Activated naive CD4-positive, alpha-beta T cell treated with anti-CD3 and anti-CD28 coated beads for 36 hours (primary cell): ENCODE data around the gene NDUFB6. TPM values are rescaled to one million over a fixed set of nuclear protein-coding genes. Genes with fewer than 3 reads are reported as not detected.
A peak's percentile ranks its signal among the peaks of the same experiment; 100 is the strongest.
"Not testable (repeated sequence)": the region's sequence is repeated elsewhere in the genome, so short reads cannot be mapped to it uniquely, and the experiment has no call there.

Experiments
- CTCF ChIA-PET: fragments of 350-600 bp; sonication (Branson Sonifier 250); formaldehyde crosslinking; loops from one replicate; lab custom pipeline; 2021; ENCODE audit warnings: antibody characterized with exemption; lab: Charles Lee
- DNase-seq: peaks from one replicate; pipeline ENCODE4 v3.0.0-alpha.2; 2020
- H3K27ac Mint-ChIP-seq: one replicate; pipeline ENCODE4 v1.8.0; 2021; ENCODE audit warnings: mild to moderate bottlenecking, mixed read lengths
- H3K27me3 Mint-ChIP-seq: one replicate; pipeline ENCODE4 v1.8.0; 2021; ENCODE audit warnings: low read depth, mixed read lengths
- H3K36me3 Mint-ChIP-seq: one replicate; pipeline ENCODE4 v1.8.0; 2021; ENCODE audit warnings: low read depth, mixed read lengths
- H3K4me1 Mint-ChIP-seq: one replicate; pipeline ENCODE4 v1.8.0; 2021; ENCODE audit warnings: low read depth, mixed read lengths
- H3K4me3 Mint-ChIP-seq: one replicate; pipeline ENCODE4 v1.8.0; 2021; ENCODE audit warnings: mild to moderate bottlenecking, moderate library complexity, mixed read lengths
- H3K9me3 Mint-ChIP-seq: one replicate; pipeline ENCODE4 v1.8.0; 2021; ENCODE audit warnings: mixed read lengths
- intact Hi-C: fragments of 100-400 bp; cut with micrococcal nuclease; formaldehyde crosslinking; loops from one replicate; pipeline ENCODE4 v1.15.1; 2023
- total RNA-seq, 2 experiments: library from RNA; stranded (reverse); gene quantifications; one replicate each; pipeline ENCODE4 v1.2.3, GENCODE V29; 2021

The NDUFB6 gene
- total RNA-seq, 2 experiments from 2014 or later, result 73.9 to 75.7 TPM

- peaks cover 18% of the 10 kb centered on the region for H3K36me3 Mint-ChIP-seq
These were observed 7.0 kb downstream of the NDUFB6 start for GRCh38 chr9:32565967-32566366.

GRCh38 chr9:32558408-32558934 is 14.5 kb downstream of the NDUFB6 start:
- peaks cover 9% of the 10 kb centered on the region for H3K36me3 Mint-ChIP-seq
- H3K4me1 Mint-ChIP-seq, result peaks cover 36% of the 10 kb centered on the region
- intact Hi-C loops, result loop anchor here (10.0 kb wide), 1 partner anchor 896 kb away; no protein-coding TSS in a partner anchor
- no peaks in the 10 kb centered on the region for H3K9me3 Mint-ChIP-seq
- DNase-seq, result no peak
- no peaks in the 10 kb centered on the region for H3K27me3 Mint-ChIP-seq
- H3K27ac Mint-ChIP-seq, result peak overlapping the region; percentile 17
- no peak overlapping the region for H3K4me3 Mint-ChIP-seq
- CTCF ChIA-PET, result interaction anchor here (0.6 to 1.1 kb wide), 3 partner anchors 14 to 179 kb away, joined by 3 to 5 read pairs (median 3); no protein-coding TSS in a partner anchor

More at GRCh38 chr9:32565967-32566366, 7.0 kb downstream of the NDUFB6 start:
- intact Hi-C loops, result no loop called here
- Mint-ChIP-seq H3K4me1 (peaks cover 12% of the 10 kb centered on the region), H3K9me3 (no peaks in the 10 kb centered on the region), H3K27ac (no peak overlapping the region), H3K27me3 (no peaks in the 10 kb centered on the region), H3K4me3 (no peak overlapping the region)
- CTCF ChIA-PET, result interaction anchor here (0.6 to 1.7 kb wide), 2 partner anchors 11 to 1930 kb away, joined by 3 to 5 read pairs; no protein-coding TSS in a partner anchor
- DNase-seq, result no peak

GRCh38 chr9:32554591-32554990 is 18.4 kb downstream of the NDUFB6 start:
- H3K27me3 Mint-ChIP-seq, result no peaks in the 10 kb centered on the region
- H3K9me3 Mint-ChIP-seq, result no peaks in the 10 kb centered on the region
- CTCF ChIA-PET, result interaction anchor here (1.0 to 2.8 kb wide), 6 partner anchors 11 to 445 kb away, joined by 3 to 14 read pairs (median 5); no protein-coding TSS in a partner anchor
- intact Hi-C loops, result loop anchor here (10.0 kb wide), 1 partner anchor 900 kb away; no protein-coding TSS in a partner anchor
- no peak overlapping the region for H3K4me3 Mint-ChIP-seq
- peaks cover 41% of the 10 kb centered on the region for H3K4me1 Mint-ChIP-seq
- peaks cover 27% of the 10 kb centered on the region for H3K36me3 Mint-ChIP-seq
- peak overlapping the region; percentile 60 for H3K27ac Mint-ChIP-seq
- no peak for DNase-seq

- no peaks in the 10 kb centered on the region for H3K9me3 Mint-ChIP-seq
- no peak overlapping the region for H3K27ac Mint-ChIP-seq
- H3K36me3 Mint-ChIP-seq, result peaks cover 29% of the 10 kb centered on the region
- intact Hi-C loops, result loop anchor here (10.0 kb wide), 1 partner anchor 901 kb away; no protein-coding TSS in a partner anchor
- no peak overlapping the region for H3K4me3 Mint-ChIP-seq
- no peak for DNase-seq
- CTCF ChIA-PET, result interaction anchor here (1.0 to 2.8 kb wide), 6 partner anchors 12 to 446 kb away, joined by 3 to 14 read pairs (median 5); no protein-coding TSS in a partner anchor
- peaks cover 40% of the 10 kb centered on the region for H3K4me1 Mint-ChIP-seq
- no peaks in the 10 kb centered on the region for H3K27me3 Mint-ChIP-seq
These were observed 18.9 kb downstream of the NDUFB6 start for GRCh38 chr9:32554107-32554506.

GRCh38 chr9:32552172-32552872 is 20.6 kb downstream of the NDUFB6 start, which contains the start of the genes SMIM27 and TOPORS:
TSS of gene SMIM27 (plus strand) at chr9:32552327. CDS start at chr9:32552435, 108 bp downstream.
TSS of gene TOPORS (minus strand) at chr9:32552586. CDS start at chr9:32552436, 150 bp downstream.
- H3K9me3 Mint-ChIP-seq, result no peaks in the 10 kb centered on the region
- H3K27me3 Mint-ChIP-seq, result no peaks in the 10 kb centered on the region
- peak within 1 kb of the TSS; percentile 99 for H3K27ac Mint-ChIP-seq
- H3K4me1 Mint-ChIP-seq, result peaks cover 43% of the 10 kb centered on the region
- intact Hi-C loops, result loop anchor here (1.0 to 10.0 kb wide), 9 partner anchors 9 to 902 kb away; partner anchors contain the start of genes ACO1, APTX, BAG1 and NFX1
- H3K36me3 Mint-ChIP-seq, result peaks cover 36% of the 10 kb centered on the region
- peak; percentile 91 for DNase-seq
- CTCF ChIA-PET, result interaction anchor here (0.6 to 3.1 kb wide), 5 partner anchors 9 to 580 kb away, joined by 3 to 12 read pairs (median 10); partner anchors contain the start of genes NDUFB6 and RIGI
- H3K4me3 Mint-ChIP-seq, result peak within 1 kb of the TSS; percentile 95

GRCh38 chr9:32551276-32552051 is 21.5 kb downstream of the NDUFB6 start:
- Mint-ChIP-seq H3K4me1 (peaks cover 48% of the 10 kb centered on the region), H3K36me3 (peaks cover 38% of the 10 kb centered on the region), H3K9me3 (no peaks in the 10 kb centered on the region), H3K27ac (peak overlapping the region; percentile 99), H3K4me3 (peak overlapping the region; percentile 95), H3K27me3 (no peaks in the 10 kb centered on the region)
- intact Hi-C loops, result loop anchor here (1.0 to 10.0 kb wide), 13 partner anchors 10 to 903 kb away; partner anchors contain the start of genes ACO1, APTX, B4GALT1 and BAG1
- DNase-seq, result peak; percentile 57
- CTCF ChIA-PET, result interaction anchor here (1.8 to 3.1 kb wide), 4 partner anchors 21 to 26 kb away, joined by 8 to 15 read pairs (median 11); partner anchors contain the start of genes NDUFB6 and RIGI

GRCh38 chr9:32550562-32551275 is 22.2 kb downstream of the NDUFB6 start:
- intact Hi-C loops, result loop anchor here (1.0 to 10.0 kb wide), 5 partner anchors 24 to 904 kb away; partner anchors contain the start of genes B4GALT1, DNAJA1 and RIGI
- H3K36me3 Mint-ChIP-seq, result peaks cover 34% of the 10 kb centered on the region
- H3K4me1 Mint-ChIP-seq, result peaks cover 43% of the 10 kb centered on the region
- DNase-seq, result peak; percentile 93
- H3K27ac Mint-ChIP-seq, result peak overlapping the region; percentile 99
- peak overlapping the region; percentile 95 for H3K4me3 Mint-ChIP-seq
- H3K9me3 Mint-ChIP-seq, result no peaks in the 10 kb centered on the region
- CTCF ChIA-PET, result interaction anchor here (0.6 to 3.1 kb wide), 6 partner anchors 21 to 674 kb away, joined by 3 to 15 read pairs (median 8); partner anchors contain the start of genes NDUFB6 and RIGI
- H3K27me3 Mint-ChIP-seq, result no peaks in the 10 kb centered on the region

GRCh38 chr9:32550150-32550561 is 22.8 kb downstream of the NDUFB6 start:
- Mint-ChIP-seq H3K27ac (peak overlapping the region; percentile 66), H3K27me3 (no peaks in the 10 kb centered on the region), H3K9me3 (no peaks in the 10 kb centered on the region), H3K4me3 (peak overlapping the region; percentile 95), H3K36me3 (peaks cover 34% of the 10 kb centered on the region), H3K4me1 (peaks cover 43% of the 10 kb centered on the region)
- DNase-seq, result no peak
- CTCF ChIA-PET, result interaction anchor here (0.6 to 3.1 kb wide), 7 partner anchors 20 to 674 kb away, joined by 3 to 15 read pairs (median 8); partner anchors contain the start of genes NDUFB6 and RIGI
- intact Hi-C loops, result loop anchor here (10.0 kb wide), 1 partner anchor 905 kb away; no protein-coding TSS in a partner anchor

- H3K4me3 Mint-ChIP-seq, H3K27ac Mint-ChIP-seq, DNase-seq, H3K9me3 Mint-ChIP-seq, CTCF ChIA-PET, intact Hi-C loops, H3K27me3 Mint-ChIP-seq: not testable (repeated sequence)
- Mint-ChIP-seq H3K36me3 (peaks cover 39% of the 10 kb centered on the region), H3K4me1 (peaks cover 31% of the 10 kb centered on the region)
These were observed 24.7 kb downstream of the NDUFB6 start for GRCh38 chr9:32548213-32548612.

GRCh38 chr9:32545884-32546283 is 27.1 kb downstream of the NDUFB6 start:
- Mint-ChIP-seq H3K4me1 (peaks cover 29% of the 10 kb centered on the region), H3K27ac (no peak overlapping the region), H3K4me3 (no peak overlapping the region), H3K27me3 (no peaks in the 10 kb centered on the region), H3K9me3 (no peaks in the 10 kb centered on the region), H3K36me3 (peaks cover 46% of the 10 kb centered on the region)
- CTCF ChIA-PET, result interaction anchor here (1.6 kb wide), 1 partner anchor 26 kb away, joined by 7 read pairs; no protein-coding TSS in a partner anchor
- intact Hi-C loops, result no loop called here
- no peak for DNase-seq
